Glomerular visceral epithelial cell (primary cell): Measurements from ENCODE around the gene ATP11A.
A peak's percentile ranks its signal among the peaks of the same experiment; 100 is the strongest.

Experiments
- DNase-seq: peaks from one replicate; pipeline ENCODE4 v3.0.0-alpha.2; 2016; ENCODE audit errors: extremely low spot score

ATP11A gene

GRCh38 chr13:112710855-112711527 is 21.2 kb downstream of the ATP11A start:
- DNase-seq, result no peak

- peak; percentile 94 for DNase-seq
These were observed 21.9 kb downstream of the ATP11A start for GRCh38 chr13:112711528-112712265.

DNA sequence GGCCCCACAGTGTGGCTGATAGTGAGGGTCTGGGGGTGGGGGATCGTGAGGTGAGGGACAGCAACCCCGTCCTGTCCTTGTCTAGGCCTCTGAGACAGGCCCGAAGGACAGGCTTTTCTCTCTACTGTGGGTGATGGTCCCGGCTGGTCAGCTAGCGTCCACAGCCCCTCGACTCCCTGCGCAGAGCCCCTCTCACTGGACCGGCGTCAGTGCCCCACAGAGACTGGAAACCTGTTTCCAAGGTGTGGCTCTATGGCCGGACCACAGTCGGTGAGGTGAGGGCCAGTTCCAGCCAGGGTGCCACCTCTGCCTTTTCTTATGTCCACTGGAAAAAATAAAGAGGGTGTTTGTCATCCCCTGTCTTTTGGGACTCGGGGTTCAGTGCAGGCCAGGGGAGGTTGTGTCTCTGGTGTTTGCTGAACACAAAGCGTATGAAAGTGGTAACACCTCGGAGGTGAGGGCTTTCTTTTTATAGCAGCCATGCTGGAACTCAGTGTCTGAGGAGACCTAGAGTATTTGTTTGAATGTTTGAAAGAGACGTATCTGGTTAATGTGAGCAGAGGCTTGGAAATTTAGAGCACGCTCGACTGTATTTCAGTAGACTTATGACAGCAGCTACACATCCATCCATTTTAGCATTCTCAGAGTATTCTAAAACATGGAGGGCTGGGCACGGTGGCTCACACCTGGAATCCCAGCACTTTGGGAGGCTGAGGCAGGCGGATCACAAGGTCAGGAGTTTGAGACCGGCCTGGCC is 22.8 kb downstream of the ATP11A start:
- no peak for DNase-seq

DNA sequence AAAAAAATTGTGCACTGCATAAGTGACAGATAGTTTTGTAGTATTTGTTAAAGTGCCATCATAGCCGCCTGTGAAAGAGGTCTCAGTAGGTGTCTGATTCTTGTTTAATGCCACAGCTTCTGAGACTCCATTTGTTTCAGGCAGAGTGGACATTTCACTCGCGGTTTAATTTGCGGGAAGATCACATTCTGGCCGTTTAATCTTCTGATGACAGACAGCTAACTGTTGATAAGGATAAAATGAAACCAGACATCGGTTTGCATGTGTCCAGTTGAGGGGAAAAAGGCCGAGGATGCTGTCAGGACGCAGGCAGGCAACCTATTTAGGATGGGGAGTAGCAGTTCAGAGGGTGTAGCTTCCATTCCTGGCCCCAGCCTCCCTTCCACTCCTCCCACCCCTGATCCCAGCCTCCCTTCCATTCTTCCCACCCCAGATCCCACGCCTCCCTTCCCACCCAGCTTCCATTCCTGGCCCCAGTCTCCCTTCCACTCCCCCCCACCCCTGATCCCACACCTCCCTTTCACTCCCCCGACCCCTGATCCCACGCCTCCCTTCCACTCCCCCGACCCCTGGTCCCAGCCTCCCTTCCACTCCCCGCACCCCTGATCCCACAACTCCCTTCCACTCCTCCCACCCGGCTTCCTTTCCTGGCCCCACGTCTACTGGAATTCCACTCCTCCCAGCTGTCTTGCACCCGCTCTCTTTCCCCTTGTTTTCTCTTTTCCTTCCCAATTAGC is 23.8 kb downstream of the ATP11A start:
- no peak for DNase-seq

- no peak for DNase-seq
These were observed 24.7 kb downstream of the ATP11A start for GRCh38 chr13:112714376-112715174.

DNA sequence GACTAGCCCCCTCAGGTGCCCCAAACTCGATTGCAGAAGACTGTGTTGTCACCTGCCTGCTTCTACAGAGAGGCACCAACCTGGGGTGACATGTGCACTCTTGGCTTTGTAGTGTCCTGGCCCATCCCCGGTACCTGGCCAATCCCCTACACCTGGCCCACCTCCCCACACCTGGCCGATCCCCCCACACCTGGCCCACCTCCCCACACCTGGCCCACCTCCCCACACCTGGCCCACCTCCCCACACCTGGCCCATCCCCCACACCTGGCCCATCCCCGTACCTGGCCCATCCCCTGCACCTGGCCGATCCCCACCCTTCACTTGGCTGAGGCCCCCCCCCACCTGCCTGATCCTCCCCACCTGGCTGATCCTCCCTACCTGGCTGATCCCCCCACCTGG is 25.4 kb downstream of the ATP11A start:
- no peak for DNase-seq

DNA sequence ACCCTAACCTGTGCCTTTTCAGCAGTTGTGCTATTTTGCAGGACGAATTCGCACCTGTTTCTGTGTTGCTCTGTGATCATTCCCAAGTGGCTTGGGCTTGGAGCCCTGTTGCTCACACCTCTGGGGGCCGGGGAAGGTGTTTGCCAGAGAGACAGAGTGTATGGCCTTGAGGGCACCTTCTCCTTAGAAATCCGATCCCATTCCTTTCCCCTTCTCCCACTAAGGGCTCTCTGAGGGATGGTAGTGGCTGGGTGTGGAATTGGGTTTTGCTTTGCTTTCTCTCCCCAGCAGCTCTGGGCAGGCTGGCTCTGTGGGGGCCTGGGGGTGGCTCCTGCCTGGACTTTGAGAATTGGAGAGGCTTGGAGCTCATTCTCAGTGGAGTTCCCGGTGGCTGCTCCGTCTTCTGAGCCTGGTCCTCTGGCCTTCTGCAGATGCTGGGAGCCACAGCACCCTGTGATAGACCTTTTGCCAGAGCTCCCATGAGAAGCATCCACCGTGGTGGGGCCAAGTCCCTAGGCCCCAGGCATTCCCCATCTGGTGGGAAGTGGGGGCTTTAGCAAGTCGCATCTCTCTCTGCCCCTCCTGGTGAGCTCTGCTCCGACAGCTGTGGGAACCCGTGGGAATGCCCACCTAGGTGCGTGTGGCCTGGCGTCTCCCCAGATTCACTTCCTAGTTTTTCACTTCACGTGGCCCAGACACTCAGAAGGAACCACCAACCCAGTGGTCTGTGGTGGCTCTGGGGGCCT is 26.1 kb downstream of the ATP11A start:
- DNase-seq, result no peak

DNA sequence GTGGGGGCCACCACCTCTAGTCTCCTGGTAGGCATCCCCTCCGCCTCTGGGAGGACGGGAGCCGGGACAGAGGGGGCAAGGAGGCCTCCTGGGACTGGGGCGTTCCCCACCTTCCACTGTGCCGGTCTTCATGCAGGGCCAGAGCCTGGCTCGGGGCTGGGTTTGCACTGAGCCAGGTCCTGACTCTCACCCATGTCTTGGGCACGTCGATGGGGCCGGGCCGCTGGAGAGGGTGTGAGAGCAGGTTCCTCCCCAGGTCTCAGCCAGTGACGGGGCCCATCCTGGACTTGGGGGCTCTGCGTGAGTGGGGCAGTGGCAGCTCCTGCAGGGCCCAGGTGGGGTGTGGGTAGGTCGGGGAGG is 26.6 kb downstream of the ATP11A start:
- DNase-seq, result no peak

GRCh38 chr13:112716841-112717520 is 27.1 kb downstream of the ATP11A start:
- DNase-seq, result no peak

DNA sequence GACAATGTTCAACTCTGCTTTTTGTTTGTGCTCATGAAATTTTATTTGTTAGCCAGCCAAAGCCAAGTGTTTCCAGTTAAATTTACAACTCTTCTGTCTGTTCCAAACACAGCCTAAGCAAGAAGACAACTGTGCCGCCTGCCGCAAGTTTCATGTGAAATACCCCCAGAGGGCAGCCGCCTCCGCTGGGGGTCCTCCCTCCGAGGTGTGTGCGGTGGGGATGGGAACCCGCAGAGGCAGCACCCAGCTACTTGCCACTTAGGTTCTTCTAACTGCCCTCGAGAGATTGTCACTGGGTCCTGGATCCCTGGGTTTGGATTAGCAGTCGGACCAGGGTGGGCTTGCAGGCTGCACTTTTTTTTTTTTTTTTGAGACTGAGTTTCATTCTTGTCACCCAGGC is 28.5 kb downstream of the ATP11A start:
- no peak for DNase-seq

DNA sequence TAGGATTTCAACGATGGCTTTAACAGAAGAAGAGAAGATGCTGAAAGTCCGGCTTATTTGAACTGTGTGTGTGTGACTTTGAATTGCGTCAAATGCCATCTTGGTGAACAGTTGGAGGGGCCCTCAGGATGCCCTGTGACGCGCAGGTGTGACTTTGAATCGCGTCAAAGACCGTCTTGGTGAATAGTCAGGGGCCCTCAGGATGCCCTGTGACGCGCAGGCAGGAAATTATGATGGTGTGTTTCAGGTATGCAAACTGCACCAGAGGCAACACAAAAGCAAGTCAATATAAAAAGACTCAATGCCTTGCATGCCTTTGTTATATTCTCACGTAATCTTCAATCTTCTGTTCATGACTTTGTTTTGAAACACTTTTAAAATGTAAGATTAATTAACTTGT is 29.2 kb downstream of the ATP11A start:
- no peak for DNase-seq

- no peak for DNase-seq
These were observed 29.7 kb downstream of the ATP11A start for GRCh38 chr13:112719556-112719955.

- no peak for DNase-seq
These were observed 30.4 kb downstream of the ATP11A start for GRCh38 chr13:112720251-112720650.

GRCh38 chr13:112720814-112721197 is 31.0 kb downstream of the ATP11A start:
- no peak for DNase-seq

DNA sequence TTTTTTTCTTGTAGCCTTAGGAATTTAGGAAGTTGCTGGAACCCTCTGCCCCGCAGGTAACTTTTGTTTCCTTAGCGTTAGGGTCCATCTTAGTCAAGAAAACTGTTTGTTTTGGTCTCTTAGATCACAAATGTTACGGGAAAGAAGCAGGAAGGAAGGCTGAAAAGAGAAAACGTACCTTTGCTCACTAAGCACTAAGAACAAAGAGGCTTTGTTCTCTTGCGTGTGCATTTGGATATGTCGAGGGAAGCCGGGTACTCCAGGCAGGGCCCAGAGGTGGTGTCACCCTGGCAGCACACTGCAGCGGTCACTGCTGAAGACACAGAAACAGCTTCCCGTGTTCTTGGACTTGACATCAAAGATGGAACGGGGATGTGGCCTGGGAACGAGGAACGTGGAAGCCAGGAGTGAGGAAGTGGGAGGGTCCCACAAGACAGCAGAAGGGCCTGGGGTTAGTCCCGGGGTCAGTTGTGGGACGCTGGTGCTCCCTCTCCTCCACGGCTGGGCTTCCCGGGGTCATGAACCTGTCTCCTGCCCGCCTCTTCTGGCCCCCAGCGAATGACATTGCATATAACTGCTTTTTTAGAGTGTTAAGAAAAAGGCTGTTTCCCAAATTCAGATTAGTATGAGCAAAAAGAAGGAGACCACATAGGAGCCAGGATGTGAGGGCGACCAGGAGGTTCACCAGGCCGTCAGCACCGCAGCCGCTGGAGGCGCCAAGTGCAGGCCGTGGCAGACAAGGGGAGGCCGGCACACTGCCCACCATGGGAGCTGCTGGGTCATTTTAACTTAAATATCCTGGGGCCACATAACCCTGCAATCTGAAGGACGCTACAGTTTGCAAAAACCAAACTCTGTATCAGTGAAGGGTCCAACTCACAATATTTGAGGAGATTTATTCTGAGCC is 31.6 kb downstream of the ATP11A start:
- DNase-seq, result no peak

GRCh38 chr13:112722433-112723263 is 32.8 kb downstream of the ATP11A start:
- peak; percentile 61 for DNase-seq

DNA sequence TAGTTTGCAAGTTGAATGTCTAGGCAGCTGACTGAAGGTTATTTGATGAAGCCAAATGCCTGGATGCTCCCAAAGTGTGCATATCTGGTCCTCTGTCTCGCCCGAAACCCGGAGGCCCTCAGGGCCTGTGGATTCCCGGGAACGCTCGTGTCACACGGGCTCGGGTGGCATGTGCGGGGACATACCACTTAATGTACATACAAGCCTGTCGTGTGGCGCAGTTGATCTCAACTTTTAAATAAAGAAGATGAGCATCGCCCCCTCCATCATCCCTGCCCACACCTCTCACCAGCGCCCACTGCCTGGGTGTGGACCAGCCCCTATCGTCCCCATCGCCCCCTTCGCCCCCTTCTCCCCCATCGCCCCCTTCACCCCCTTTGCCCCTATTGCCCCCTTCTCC is 33.9 kb downstream of the ATP11A start:
- no peak for DNase-seq

- no peak for DNase-seq
These were observed 35.0 kb downstream of the ATP11A start for GRCh38 chr13:112724788-112725345.
